ENCODE measurements around the gene WDR59. TPM values are rescaled to one million over a fixed set of nuclear protein-coding genes. Genes with fewer than 3 reads are reported as not detected.

The WDR59 gene
- polyA plus RNA-seq, 1 donor (not counting 4 experiments of a cell fraction or from before 2014, with no cell fraction given): 59.7 TPM

GRCh38 chr16:74868035-74868434 is 116.9 kb downstream of the WDR59 start:
- no peak for TF ChIP-seq CTCF (optimal IDR thresholded peaks at IDR 0.05 in 1 of 3, IDR thresholded peaks at IDR 0.05 in 1 of 3, conservative IDR thresholded peaks at IDR 0.05 in 1 of 3; ENCODE audit: extremely low read depth in 1 of 3, insufficient read depth in 2 of 3, low read length in 3 of 3)
- no peak for TF ChIP-seq EZH2 (IDR thresholded peaks at IDR 0.05; ENCODE audit: low read length)
- H3K9me1 ChIP-seq (ENCODE audit: control insufficient read depth, extremely low read depth, insufficient read depth, low read length): no peaks in the 10 kb centered on the region
- no peaks in the 10 kb centered on the region for H3K9me3 ChIP-seq (ENCODE audit: control insufficient read depth, low read depth, low read length)
- peak overlapping the region in 1 of 3 experiments; percentile 7 for H3K4me3 ChIP-seq (ENCODE audit: control insufficient read depth in 2 of 3, extremely low read depth in 1 of 3, insufficient read depth in 2 of 3, low read depth in 1 of 3, low read length in 3 of 3)
- no peaks in the 10 kb centered on the region for H3K36me3 ChIP-seq (ENCODE audit: control insufficient read depth in 2 of 2, extremely low read depth in 1 of 2, insufficient read depth in 2 of 2, low read length in 2 of 2)
- no peaks in the 10 kb centered on the region for H4K20me1 ChIP-seq (ENCODE audit: control insufficient read depth, extremely low read depth, insufficient read depth, low read length)
- H3K4me2 ChIP-seq (ENCODE audit: control insufficient read depth, extremely low read depth, insufficient read depth, low read depth, low read length): peak overlapping the region; percentile 24
- DNase-seq (ENCODE audit: low read depth, low spot score) (no peak), FAIRE-seq (no peak)
- no peaks in the 10 kb centered on the region for H3K79me2 ChIP-seq (ENCODE audit: control insufficient read depth, insufficient read depth, low read length)
- H3K27me3 ChIP-seq (ENCODE audit: control insufficient read depth, extremely low read depth, insufficient read depth, low read length): no peaks in the 10 kb centered on the region
- no peak overlapping the region for H2AFZ ChIP-seq (ENCODE audit: control insufficient read depth, low read length)
- H3K4me1 ChIP-seq (ENCODE audit: control insufficient read depth, extremely low read depth, insufficient read depth, low read length): peaks cover 18% of the 10 kb centered on the region
- dilution Hi-C loops (cut with MboI; ENCODE audit: extremely low pct_ligation_motif_present, low sequenced_read_pairs): no loop called here
- peak overlapping the region; percentile 1 for H3K27ac ChIP-seq (ENCODE audit: control insufficient read depth, insufficient read depth, low read length)
- H3K9ac ChIP-seq (ENCODE audit: control insufficient read depth, extremely low read depth, insufficient read depth, low read length): no peak overlapping the region

- no peaks in the 10 kb centered on the region for H3K36me3 ChIP-seq (ENCODE audit: control insufficient read depth in 2 of 2, extremely low read depth in 1 of 2, insufficient read depth in 2 of 2, low read length in 2 of 2)
- peaks cover 18% of the 10 kb centered on the region for H3K4me1 ChIP-seq (ENCODE audit: control insufficient read depth, extremely low read depth, insufficient read depth, low read length)
- H2AFZ ChIP-seq (ENCODE audit: control insufficient read depth, low read length): no peak overlapping the region
- peak overlapping the region; percentile 1 for H3K27ac ChIP-seq (ENCODE audit: control insufficient read depth, insufficient read depth, low read length)
- no peaks in the 10 kb centered on the region for H3K9me3 ChIP-seq (ENCODE audit: control insufficient read depth, low read depth, low read length)
- H3K4me2 ChIP-seq (ENCODE audit: control insufficient read depth, extremely low read depth, insufficient read depth, low read depth, low read length): peak overlapping the region; percentile 24
- no peak for TF ChIP-seq EZH2 (IDR thresholded peaks at IDR 0.05; ENCODE audit: low read length)
- TF ChIP-seq CTCF (optimal IDR thresholded peaks at IDR 0.05 in 1 of 3, IDR thresholded peaks at IDR 0.05 in 1 of 3, conservative IDR thresholded peaks at IDR 0.05 in 1 of 3; ENCODE audit: extremely low read depth in 1 of 3, insufficient read depth in 2 of 3, low read length in 3 of 3): no peak
- no peak overlapping the region for H3K9ac ChIP-seq (ENCODE audit: control insufficient read depth, extremely low read depth, insufficient read depth, low read length)
- no peaks in the 10 kb centered on the region for H3K79me2 ChIP-seq (ENCODE audit: control insufficient read depth, insufficient read depth, low read length)
- H3K4me3 ChIP-seq (ENCODE audit: control insufficient read depth in 2 of 3, extremely low read depth in 1 of 3, insufficient read depth in 2 of 3, low read depth in 1 of 3, low read length in 3 of 3): peak overlapping the region in 1 of 3 experiments; percentile 7
- DNase-seq (ENCODE audit: low read depth, low spot score): no peak
- H3K27me3 ChIP-seq (ENCODE audit: control insufficient read depth, extremely low read depth, insufficient read depth, low read length): no peaks in the 10 kb centered on the region
- dilution Hi-C loops (cut with MboI; ENCODE audit: extremely low pct_ligation_motif_present, low sequenced_read_pairs): no loop called here
- no peak for FAIRE-seq
- H4K20me1 ChIP-seq (ENCODE audit: control insufficient read depth, extremely low read depth, insufficient read depth, low read length): no peaks in the 10 kb centered on the region
- no peaks in the 10 kb centered on the region for H3K9me1 ChIP-seq (ENCODE audit: control insufficient read depth, extremely low read depth, insufficient read depth, low read length)
Measured at GRCh38 chr16:74867281-74867849, 117.6 kb downstream of the WDR59 start.

All from keratinocyte (primary cell).